Loucy (cell line): ENCODE results near the gene ARX.

ENCODE experiments used
- H2AFZ ChIP-seq: fragments of 200-600 bp; sonication (generic); 2 replicates; pipeline ENCODE4 v1.6.0; 2016; ENCODE audit warnings: antibody characterized with exemption, mild to moderate bottlenecking, low read length, moderate library complexity
- H3F3A ChIP-seq: fragments of 200-600 bp; 2 replicates; pipeline ENCODE4 v1.6.0; 2016; ENCODE audit warnings: antibody characterized with exemption, low read depth, mild to moderate bottlenecking
- H3K27me3 ChIP-seq: fragments of 200-600 bp; sonication (generic); 2 replicates; pipeline ENCODE4 v1.6.1; 2014; ENCODE audit warnings: low read length, mild to moderate bottlenecking; ENCODE audit not compliant: insufficient read depth, poor library complexity, severe bottlenecking
- H3K36me3 ChIP-seq: fragments of 200-600 bp; sonication (generic); 2 replicates; pipeline ENCODE4 v1.6.1; 2016; ENCODE audit warnings: low read length; ENCODE audit not compliant: insufficient read depth
- H3K4me1 ChIP-seq: fragments of 200-600 bp; sonication (generic); 2 replicates; pipeline ENCODE4 v1.5.1; 2014; ENCODE audit warnings: low read length, mild to moderate bottlenecking; ENCODE audit not compliant: insufficient read depth, poor library complexity, severe bottlenecking
- H3K4me2 ChIP-seq: fragments of 200-600 bp; sonication (generic); 2 replicates; pipeline ENCODE4 v1.6.0; 2014; ENCODE audit warnings: antibody characterized with exemption, low read length, low read depth, mild to moderate bottlenecking; ENCODE audit not compliant: poor library complexity, severe bottlenecking
- H3K4me3 ChIP-seq: fragments of 200-600 bp; sonication (generic); 2 replicates; pipeline ENCODE4 v1.5.1; 2014; ENCODE audit warnings: low read length, mild to moderate bottlenecking, mixed read lengths; ENCODE audit not compliant: poor library complexity, severe bottlenecking
- H3K79me2 ChIP-seq: fragments of 200-600 bp; sonication (generic); 2 replicates; pipeline ENCODE4 v1.6.1; 2014; ENCODE audit warnings: low read length; ENCODE audit not compliant: insufficient read depth
- H3K9ac ChIP-seq: fragments of 200-600 bp; sonication (generic); 2 replicates; pipeline ENCODE4 v1.6.0; 2014; ENCODE audit warnings: mild to moderate bottlenecking, low read depth, low read length, moderate library complexity; ENCODE audit not compliant: poor library complexity, severe bottlenecking
- H3K9me2 ChIP-seq: fragments of 200-600 bp; sonication (generic); replicated peaks from 2 replicates; pipeline ENCODE4 v1.6.1; 2016; ENCODE audit warnings: low read depth, low read length, mixed read lengths
- H3K9me3 ChIP-seq: fragments of 200-600 bp; sonication (generic); 2 replicates; pipeline ENCODE4 v1.6.1; 2014; ENCODE audit warnings: mild to moderate bottlenecking, antibody characterized with exemption, low read length, low read depth; ENCODE audit not compliant: insufficient read depth
- H4K20me1 ChIP-seq: fragments of 200-600 bp; sonication (generic); 2 replicates; pipeline ENCODE4 v1.6.0; 2014; ENCODE audit warnings: antibody characterized with exemption, low read length, mild to moderate bottlenecking; ENCODE audit not compliant: insufficient read depth, poor library complexity, severe bottlenecking
- CTCF ChIP-seq: fragments of 200-600 bp; sonication (generic); conservative IDR thresholded peaks from 2 replicates; pipeline ENCODE4 v1.5.1; 2014; ENCODE audit warnings: mild to moderate bottlenecking, antibody characterized with exemption, low read length
- EZH2phosphoT487 ChIP-seq: fragments of 200-600 bp; IDR thresholded peaks from 2 replicates; pipeline ENCODE4 v1.6.1; 2018; ENCODE audit warnings: antibody characterized with exemption, mild to moderate bottlenecking, moderate library complexity, borderline replicate concordance

ARX gene

GRCh38 chrX:25029288-25029825 lies 13.6 kb upstream of the ARX start:
- Histone ChIP-seq H3F3A (no peaks in the 10 kb centered on the region), H3K27me3 (no peaks in the 10 kb centered on the region), H3K9ac (no peak overlapping the region), H3K4me2 (no peak overlapping the region), H3K79me2 (no peaks in the 10 kb centered on the region), H4K20me1 (no peaks in the 10 kb centered on the region), H3K9me2 (no peaks in the 10 kb centered on the region), H3K4me1 (no peaks in the 10 kb centered on the region), H3K4me3 (no peak overlapping the region), H3K36me3 (no peaks in the 10 kb centered on the region), H2AFZ (no peak overlapping the region), H3K9me3 (no peaks in the 10 kb centered on the region)
- TF ChIP-seq EZH2phosphoT487 (no peak), CTCF (no peak)

- no peak overlapping the region for H3K4me2 ChIP-seq
Observed at GRCh38 chrX:25028726-25029125, 13.0 kb upstream of the ARX start.

GRCh38 chrX:25026576-25026975 lies 10.8 kb upstream of the ARX start:
- Histone ChIP-seq H3K9me3 (no peaks in the 10 kb centered on the region), H2AFZ (no peak overlapping the region), H3K4me1 (no peaks in the 10 kb centered on the region), H3K4me2 (no peak overlapping the region), H3K9me2 (no peaks in the 10 kb centered on the region), H4K20me1 (no peaks in the 10 kb centered on the region), H3K4me3 (no peak overlapping the region), H3F3A (no peaks in the 10 kb centered on the region), H3K9ac (no peak overlapping the region), H3K79me2 (no peaks in the 10 kb centered on the region), H3K27me3 (no peaks in the 10 kb centered on the region), H3K36me3 (no peaks in the 10 kb centered on the region)
- TF ChIP-seq EZH2phosphoT487 (no peak), CTCF (no peak)

More at GRCh38 chrX:25028726-25029125, 13.0 kb upstream of the ARX start:
- H3K9ac ChIP-seq, result no peak overlapping the region
- no peak for TF ChIP-seq EZH2phosphoT487
- TF ChIP-seq CTCF, result no peak
- H3K79me2 ChIP-seq, result no peaks in the 10 kb centered on the region
- H3K4me3 ChIP-seq, result no peak overlapping the region
- H3K9me2 ChIP-seq, result no peaks in the 10 kb centered on the region
- no peaks in the 10 kb centered on the region for H4K20me1 ChIP-seq
- H3K4me1 ChIP-seq, result no peaks in the 10 kb centered on the region
- no peaks in the 10 kb centered on the region for H3K27me3 ChIP-seq
- no peak overlapping the region for H2AFZ ChIP-seq
- H3K9me3 ChIP-seq, result no peaks in the 10 kb centered on the region
- H3F3A ChIP-seq, result no peaks in the 10 kb centered on the region
- H3K36me3 ChIP-seq, result no peaks in the 10 kb centered on the region
